ENCODE results near the gene CILP2. TPM values are rescaled to one million over a fixed set of nuclear protein-coding genes. Genes with fewer than 3 reads are reported as not detected.

CILP2 gene
- total and polyA plus RNA-seq, 2 of the 8 experiments (the other 6 are each of a cell fraction or from before 2014, with no cell fraction given), result 4.4 to 5.8 TPM

DNA sequence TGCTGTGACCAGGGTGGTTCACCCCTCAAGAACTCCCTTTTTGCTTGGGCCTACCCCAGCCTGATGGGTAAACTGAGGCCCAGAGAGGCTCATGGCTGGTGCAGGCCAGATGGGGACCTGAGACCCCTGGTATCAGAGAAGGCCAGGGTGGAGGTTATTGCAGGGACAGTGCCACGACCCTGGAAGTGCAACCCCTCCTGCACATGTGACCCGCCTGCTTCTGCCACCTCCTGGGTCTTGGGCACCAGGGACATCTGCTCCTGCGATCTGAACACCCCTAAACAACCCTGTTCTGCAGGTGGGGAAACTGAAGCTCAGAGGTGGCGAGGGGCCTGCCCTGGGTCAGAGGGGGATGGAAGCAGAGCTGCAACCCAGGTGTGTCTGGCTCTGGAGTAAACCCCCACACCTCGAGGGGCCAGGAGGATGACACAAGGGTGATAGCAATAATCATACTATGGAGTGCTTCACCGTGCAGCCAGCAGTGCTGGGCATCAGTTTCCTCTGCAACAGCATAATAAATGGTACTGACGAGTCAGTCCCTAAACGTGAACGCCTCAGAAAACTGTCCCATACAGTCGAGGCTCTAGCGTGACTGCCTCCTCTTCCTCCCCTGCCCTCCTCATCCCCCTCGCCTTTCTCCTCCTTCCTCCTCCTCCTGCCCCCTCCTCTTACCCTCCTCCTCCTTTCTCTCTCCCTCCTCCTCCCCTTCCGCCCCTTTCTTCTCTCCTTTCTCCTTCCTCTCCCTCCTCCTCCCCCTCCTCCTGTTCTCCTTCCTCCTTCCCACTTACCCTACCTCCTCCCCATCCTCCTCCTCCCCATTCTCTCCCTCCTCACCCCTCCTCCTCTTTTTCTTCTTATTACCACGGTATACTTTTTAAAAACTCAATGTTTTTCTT, 5.0 kb upstream of the CILP2 start (continued):
- TF ChIP-seq ASH2L (IDR thresholded peaks at IDR 0.05; ENCODE audit: low read length) (no peak), ATF3 (IDR thresholded peaks at IDR 0.05; ENCODE audit: insufficient read depth, low read depth, low read length) (no peak)

Measured in H1 (cell line).